AG09309 (cell line): ENCODE data around the gene FMN2.

Source experiments
- DNase-seq: peaks from one replicate; pipeline ENCODE4 v3.0.0-alpha.2; 2010; ENCODE audit warnings: low read depth
- H3K4me3 ChIP-seq: 2 replicates; pipeline ENCODE4 v1.5.1; 2011; ENCODE audit warnings: mild to moderate bottlenecking, low read depth, low read length, moderate library complexity; ENCODE audit not compliant: control insufficient read depth
- TF ChIP-seq, protein P1 (sequence below): IDR thresholded peaks from 2 replicates; pipeline ENCODE4 v1.5.1; 2011; ENCODE audit warnings: mild to moderate bottlenecking, low read depth, low read length, inconsistent platforms; ENCODE audit not compliant: insufficient read depth, control insufficient read depth; ENCODE audit errors: missing control alignments

FMN2 gene

DNA sequence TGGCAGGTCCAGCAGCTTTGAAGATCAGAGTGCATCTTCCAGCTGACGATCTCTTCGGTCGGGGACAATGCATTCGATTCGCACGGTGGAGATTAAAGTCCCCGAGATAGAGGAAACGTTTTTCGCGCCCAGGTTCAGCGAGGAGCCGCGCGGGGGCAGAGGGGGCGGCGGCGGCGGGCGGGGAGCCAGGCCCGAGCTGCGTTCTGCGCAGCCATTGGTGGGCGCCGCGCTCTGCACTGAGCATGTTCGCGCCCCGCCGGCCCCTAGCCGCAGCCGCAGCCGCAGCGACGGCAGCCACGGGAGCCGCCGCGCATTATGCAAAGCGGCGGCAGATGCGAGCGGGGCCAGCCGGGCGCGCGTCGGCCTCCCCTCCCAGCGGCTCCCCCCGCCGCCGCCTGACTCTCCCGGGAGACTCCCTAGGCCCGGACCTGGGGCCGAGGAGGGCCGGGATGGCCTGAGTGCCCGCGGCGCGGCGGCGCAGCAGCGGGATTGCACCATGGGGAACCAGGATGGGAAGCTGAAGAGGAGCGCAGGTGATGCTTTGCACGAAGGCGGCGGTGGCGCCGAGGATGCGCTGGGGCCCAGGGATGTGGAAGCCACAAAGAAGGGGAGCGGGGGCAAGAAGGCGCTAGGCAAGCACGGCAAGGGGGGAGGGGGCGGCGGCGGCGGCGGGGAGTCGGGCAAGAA lies at the start of gene FMN2:
Gene FMN2, plus strand, starts transcription at position 270 of the 687 bp plus-strand sequence. Its CDS starts 227 bp downstream, at position 497.
- TF ChIP-seq, protein P1, sequence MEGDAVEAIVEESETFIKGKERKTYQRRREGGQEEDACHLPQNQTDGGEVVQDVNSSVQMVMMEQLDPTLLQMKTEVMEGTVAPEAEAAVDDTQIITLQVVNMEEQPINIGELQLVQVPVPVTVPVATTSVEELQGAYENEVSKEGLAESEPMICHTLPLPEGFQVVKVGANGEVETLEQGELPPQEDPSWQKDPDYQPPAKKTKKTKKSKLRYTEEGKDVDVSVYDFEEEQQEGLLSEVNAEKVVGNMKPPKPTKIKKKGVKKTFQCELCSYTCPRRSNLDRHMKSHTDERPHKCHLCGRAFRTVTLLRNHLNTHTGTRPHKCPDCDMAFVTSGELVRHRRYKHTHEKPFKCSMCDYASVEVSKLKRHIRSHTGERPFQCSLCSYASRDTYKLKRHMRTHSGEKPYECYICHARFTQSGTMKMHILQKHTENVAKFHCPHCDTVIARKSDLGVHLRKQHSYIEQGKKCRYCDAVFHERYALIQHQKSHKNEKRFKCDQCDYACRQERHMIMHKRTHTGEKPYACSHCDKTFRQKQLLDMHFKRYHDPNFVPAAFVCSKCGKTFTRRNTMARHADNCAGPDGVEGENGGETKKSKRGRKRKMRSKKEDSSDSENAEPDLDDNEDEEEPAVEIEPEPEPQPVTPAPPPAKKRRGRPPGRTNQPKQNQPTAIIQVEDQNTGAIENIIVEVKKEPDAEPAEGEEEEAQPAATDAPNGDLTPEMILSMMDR = no peak
- H3K4me3 ChIP-seq = peak within 1 kb of the TSS; percentile 77

DNA sequence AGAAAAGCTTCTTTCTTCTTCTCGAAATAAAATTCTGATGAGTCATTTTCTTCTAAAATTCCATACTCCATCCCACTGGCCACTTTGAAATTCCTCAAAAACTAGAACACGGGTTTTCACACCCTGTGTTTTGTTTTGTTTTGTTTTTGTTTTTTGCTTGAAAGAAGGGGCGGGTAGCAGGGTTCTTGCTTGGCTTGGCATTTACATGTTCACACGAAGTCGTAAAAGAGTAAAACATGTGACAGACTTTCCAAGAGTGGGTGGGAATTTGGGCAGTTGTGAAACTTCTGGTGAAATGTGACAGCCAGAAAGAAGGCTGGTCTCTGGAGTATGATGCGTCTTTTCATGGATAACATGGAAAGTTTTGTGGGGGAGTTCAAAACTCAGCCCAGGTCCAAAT lies 47.1 kb upstream of the FMN2 start:
- H3K4me3 ChIP-seq = no peak overlapping the region
- DNase-seq = peak; percentile 28
- TF ChIP-seq, protein P1 = no peak

More for the DNA sequence above, at the start of gene FMN2:
- no peak for DNase-seq

DNA sequence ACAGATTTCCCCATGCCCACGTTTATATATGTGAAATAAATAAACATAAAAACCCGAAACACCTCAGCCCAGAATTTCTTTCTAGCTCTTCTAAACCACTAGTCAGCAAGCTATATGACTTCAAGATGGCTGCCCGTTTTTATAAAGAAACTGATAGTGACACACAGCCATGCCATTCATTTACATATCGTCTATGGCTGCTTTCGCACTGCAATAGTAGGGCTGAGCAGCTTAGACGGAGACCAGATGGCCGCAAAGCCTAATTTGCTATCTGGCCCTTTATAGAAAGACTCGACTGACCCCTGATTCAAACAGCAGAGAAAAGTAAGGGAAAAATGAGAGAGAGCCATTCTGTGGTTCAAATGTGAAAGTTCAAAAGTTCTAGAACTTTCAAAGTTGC lies 45.7 kb upstream of the FMN2 start:
- no peak for DNase-seq
- no peak overlapping the region for H3K4me3 ChIP-seq
- TF ChIP-seq, protein P1 = no peak

DNA sequence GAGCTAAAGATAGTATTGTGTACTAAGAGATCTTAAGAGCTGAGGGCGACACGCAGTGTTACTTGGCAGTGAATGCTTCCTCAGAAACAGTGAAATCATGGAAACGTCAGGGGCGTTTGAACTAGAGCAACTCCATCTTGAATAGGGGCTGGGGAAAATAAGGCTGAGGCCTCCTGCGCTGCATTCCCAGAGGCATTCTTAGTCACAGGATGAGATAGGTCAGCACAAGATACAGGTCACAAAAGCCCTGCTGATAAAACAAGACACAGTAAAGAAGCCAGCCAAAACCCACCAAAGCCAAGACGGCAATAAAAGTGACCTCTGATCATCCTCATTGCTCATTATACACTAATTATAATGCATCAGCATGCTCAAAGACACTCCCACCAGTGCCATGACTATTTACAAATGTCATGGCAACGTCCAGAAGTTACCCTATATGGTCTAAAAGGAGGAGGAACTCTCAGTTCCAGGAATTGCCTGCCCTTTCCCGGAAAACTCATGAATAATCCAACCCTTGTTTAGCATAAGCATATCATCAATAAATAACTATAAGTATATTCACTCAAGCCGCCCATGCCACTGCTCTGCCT lies 37.5 kb upstream of the FMN2 start:
- no peak for DNase-seq
- H3K4me3 ChIP-seq = no peak overlapping the region
- TF ChIP-seq, protein P1 = no peak

DNA sequence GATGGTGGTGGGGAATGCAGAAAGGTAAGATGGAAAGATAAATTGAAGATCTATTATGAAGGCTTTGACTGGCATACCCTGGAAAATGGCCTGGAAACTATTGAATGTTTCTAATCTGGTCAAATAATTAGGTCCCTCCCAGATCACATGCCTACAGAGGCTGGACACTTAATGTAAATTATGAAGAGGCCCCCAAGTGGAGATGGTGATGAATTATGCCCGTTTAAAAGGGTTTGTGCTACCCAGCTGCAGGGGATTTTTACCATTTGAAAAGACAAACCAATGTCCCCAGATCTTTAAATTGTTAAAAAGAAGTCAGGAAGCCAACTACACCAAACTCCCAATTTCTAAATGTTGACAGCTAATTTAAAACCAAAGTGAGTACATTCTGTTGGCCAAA lies 35.7 kb upstream of the FMN2 start:
- TF ChIP-seq, protein P1 = no peak
- H3K4me3 ChIP-seq = no peak overlapping the region
- DNase-seq = no peak

DNA sequence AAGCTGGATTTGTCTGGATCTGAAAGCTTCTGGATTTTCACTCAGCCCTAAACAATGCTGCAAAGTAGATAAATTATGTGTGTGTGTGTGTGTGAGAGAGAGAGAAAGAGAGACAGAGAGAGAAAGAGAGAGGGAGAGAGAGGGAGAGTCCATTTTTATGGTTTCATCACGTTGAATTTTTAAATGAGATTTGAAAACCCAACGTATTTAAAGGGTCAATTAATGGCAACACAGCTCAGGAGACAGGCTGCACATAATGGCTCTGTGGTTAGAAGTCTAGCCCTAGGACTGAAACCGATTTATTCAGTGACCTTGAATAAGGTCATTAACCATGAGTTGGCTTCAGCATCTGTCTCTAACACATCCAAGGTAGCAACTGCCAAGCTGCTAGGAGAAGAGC lies 35.3 kb upstream of the FMN2 start:
- TF ChIP-seq, protein P1 = no peak
- H3K4me3 ChIP-seq = no peak overlapping the region
- no peak for DNase-seq
